Skin epidermis (tissue), 12 donors: ENCODE data around the gene TMEM192.
A peak's percentile ranks its signal among the peaks of the same experiment; 100 is the strongest.
"Not testable (repeated sequence)": the region's sequence is repeated elsewhere in the genome, so short reads cannot be mapped to it uniquely, and the experiment has no call there.

Source experiments
- H3K27ac ChIP-seq, 21 experiments: fragments of 200-600 bp; sonication (generic) in 11 of 21; one replicate each; pipeline ENCODE4 v1.5.0; 2020; ENCODE audit warnings: mild to moderate bottlenecking in 3 of 21, inconsistent platforms in 2 of 21, moderate library complexity in 2 of 21
- H3K4me3 ChIP-seq, 7 experiments: fragments of 200-600 bp; sonication (generic) in 2 of 7; one replicate each; pipeline ENCODE4 v1.5.0; 2020; ENCODE audit warnings: inconsistent platforms in 2 of 7, mild to moderate bottlenecking in 2 of 7, moderate library complexity in 1 of 7

Gene TMEM192

DNA sequence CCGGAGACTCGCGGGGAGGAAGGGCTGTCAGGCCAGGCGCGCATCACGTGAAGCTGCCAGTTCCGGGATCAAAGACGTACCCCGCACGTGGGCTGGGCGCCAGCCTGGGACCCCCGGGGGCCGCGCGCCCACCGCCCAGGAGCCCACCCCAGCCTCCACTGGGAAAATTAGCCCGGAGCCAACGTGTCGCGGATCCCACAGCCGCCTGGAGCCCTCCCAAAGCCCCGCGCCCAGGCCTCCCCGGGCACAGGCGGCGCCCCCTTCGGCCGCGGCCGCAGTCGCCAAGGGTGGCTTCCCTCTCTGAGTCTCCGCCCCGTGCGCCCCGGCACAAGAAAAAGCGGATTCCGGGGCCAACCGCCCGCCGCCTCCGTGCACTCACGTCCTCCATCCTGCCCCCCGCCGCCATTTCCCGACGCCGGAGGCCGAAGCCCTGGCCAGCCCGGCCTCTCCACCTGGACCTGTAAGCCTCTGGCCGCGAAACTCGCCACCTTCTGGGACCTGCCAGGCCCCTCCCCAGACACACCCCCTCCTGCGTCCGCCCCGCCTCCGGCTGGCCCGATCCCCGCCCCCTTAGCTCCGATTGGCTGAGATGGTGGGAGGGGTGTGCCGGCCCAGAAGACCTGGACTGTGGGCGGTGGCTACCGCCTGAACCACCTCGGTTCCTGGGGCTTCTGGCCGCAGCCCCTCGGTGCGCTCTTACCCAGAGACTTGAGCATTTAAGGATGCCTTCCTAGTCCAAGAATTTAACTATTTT is at the start of gene TMEM192:
Gene TMEM192, minus strand, starts transcription at position 493 of the 754 bp plus-strand sequence. Its CDS starts 87 bp downstream, at position 406.
- Histone ChIP-seq H3K27ac (peak within 1 kb of the TSS; percentile 49 to 92 (median 87)), H3K4me3 (peak within 1 kb of the TSS; percentile 68 to 97 (median 87))

DNA sequence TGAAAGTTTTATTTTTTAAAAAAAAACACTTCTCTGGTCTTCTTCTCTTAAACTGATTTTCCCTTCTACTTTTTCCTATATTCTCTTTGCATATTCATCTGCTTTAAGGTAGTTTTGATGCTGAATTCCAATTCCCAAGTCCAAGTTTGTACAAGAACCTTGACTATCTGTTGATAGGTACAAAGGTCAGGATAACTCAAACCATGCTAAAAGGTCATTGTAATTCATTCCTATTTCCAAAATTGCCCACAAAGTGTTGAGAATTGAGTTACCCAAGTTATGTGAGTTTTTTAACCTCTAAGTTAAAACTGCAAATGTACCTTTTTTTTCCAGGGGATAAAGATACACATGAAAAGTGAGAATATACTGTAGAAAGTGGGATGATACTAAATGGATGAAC is 46.1 kb upstream of the TMEM192 start:
- Histone ChIP-seq H3K4me3 (no peak overlapping the region), H3K27ac (no peak overlapping the region)

DNA sequence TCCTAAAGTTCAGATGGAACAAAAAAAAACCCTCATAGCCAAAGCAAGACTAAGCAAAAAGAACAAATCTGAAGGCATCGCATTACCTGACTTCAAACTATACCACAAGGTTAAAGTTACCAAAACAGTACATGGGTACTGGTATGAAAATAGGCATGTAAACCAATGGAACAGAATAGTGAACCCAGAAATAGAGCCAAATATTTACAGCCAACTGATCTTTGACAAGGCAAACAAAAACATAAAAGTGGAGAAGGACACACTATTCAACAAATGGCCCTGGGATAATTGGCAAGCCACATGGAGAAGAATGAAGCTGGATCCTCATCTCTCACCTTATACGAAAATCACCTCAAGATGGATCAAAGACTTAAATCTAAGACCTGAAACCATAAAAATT is 44.2 kb upstream of the TMEM192 start:
- Histone ChIP-seq H3K4me3 (no peak overlapping the region), H3K27ac (no peak overlapping the region)

DNA sequence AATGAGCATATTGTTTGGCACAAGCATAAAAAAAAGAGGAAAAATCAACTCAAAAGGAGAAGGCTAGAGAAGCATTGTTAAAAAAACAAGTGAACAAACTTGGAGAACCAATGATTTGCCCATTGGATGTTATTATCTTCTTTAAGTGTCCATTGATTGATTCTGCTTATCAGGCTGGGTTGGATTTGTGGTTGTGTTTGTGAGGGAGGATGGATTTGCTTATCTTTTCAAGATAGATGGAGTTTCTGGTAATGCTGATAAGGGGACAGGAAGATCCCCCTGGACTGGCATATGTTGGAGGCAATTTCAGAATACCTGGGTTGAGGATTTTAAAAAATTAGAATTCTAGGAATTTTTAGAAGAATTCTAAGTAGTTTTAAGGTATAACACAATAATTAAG is 41.8 kb upstream of the TMEM192 start:
- no peak overlapping the region for H3K27ac ChIP-seq
- no peak overlapping the region for H3K4me3 ChIP-seq

DNA sequence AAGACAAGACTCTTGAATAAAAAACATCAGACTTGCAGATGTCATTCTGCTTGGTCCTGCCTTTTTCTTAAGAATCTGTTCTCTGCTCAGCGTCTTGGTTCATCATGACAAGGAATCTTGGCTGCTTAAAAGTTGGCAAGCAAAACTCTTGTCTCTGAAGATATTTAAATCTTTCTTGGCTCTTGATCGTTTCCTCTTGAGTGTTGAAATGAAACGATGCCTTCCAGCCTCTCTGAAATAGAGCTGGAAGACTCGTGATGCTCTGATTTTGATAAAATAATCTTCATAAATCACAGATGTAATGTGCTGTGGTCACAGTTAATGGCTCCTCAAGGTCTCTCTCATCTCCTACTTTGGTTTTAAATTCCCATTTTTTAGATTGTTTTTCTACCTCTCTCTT is 39.9 kb upstream of the TMEM192 start:
- no peak overlapping the region for H3K27ac ChIP-seq
- H3K4me3 ChIP-seq = no peak overlapping the region

DNA sequence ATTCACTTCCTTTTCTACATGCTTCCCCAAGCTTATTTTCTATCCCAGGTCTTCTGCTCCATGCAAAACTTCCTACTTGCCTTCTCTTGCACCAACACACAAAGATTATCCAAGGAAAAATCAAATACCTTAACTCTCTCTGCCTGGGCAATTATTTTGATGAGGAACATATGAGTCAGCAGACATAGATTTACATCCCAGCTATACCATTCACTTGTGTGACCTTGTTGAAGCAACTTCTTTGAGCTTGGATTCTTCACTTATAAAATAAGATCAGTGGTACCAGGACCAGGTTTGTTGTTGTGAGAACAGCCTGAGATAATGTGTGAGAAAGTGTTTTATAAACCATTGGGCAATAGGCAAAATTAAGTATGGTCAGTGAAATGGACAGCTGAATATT is 39.1 kb upstream of the TMEM192 start:
- H3K4me3 ChIP-seq = no peak overlapping the region
- H3K27ac ChIP-seq = no peak overlapping the region

DNA sequence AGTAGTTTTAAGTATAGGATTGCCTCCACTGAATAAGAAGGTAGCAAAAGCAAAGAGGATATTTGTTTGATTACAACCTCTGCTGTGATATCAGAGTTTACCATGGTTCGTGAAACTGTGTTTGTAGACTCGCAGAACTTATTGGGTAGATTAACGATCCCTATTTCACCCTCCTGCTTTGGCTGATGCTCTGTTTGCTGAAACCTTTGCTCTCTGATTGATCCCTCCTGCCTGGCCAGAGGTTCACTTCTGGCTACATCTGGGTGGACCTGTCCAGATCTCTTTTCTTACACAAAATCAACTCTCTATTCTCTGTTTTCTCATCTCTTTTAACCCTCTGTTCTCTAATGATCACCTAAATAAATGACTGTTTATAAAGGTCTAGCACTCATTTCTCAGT is 37.9 kb upstream of the TMEM192 start:
- Histone ChIP-seq H3K27ac (no peak overlapping the region), H3K4me3 (no peak overlapping the region)

DNA sequence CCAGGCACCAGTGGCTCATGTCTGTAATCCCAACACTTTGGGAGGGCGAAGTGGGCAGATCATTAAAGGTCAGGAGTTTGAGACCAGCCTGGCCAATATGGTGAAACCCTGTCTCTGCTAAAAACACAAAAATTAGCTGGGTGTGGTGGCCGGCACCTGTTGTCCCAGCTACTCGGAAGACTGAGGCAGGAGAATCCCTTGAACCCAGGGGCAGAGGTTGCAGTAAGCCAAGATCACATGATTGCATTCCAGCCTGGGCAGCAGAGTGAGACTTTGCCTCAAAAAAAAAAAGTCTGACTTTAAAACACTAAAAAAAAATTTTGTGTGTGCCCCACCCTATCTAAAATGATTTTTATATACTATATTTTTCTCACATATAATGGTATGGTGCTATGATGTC is 26.2 kb upstream of the TMEM192 start:
- Histone ChIP-seq H3K4me3 (no peak overlapping the region), H3K27ac (no peak overlapping the region)

DNA sequence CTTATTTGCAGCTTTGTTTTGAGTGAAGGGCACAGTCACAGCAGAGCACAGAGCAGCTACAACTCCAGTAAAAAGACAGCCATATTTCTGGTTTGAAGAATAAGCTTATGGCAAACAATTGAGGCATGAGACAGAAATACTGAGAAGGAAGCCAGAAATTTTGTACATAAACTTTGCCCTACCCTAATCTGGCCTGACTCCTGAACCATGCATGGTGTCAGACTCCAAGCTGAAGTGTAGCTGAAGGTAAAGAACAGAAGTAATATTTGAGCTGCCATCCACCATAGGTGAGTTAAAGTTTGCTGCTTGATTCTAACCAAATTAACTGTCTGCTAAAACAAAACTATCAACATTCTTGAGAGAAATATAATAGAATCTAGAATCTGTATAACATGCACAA is 24.5 kb upstream of the TMEM192 start:
- H3K27ac ChIP-seq = no peak overlapping the region

DNA sequence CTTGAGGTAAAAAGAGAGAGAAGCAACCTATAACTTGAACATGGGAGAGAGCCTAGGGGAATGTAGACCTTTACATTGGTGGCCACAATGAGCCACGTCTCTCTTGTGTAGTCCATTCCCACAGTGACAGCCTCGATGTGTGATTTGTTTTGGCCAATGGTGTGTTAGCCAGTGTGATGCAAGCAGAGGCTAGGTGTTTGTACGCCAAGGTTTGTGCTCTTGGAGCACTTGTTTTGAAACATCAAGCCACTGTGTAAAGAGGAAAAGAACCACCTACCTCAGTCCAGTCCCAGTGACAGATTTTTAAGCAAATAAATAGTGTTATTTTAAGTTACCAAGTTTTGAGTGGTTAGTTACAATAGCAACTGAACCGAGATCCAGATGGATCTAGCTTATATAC is 23.9 kb upstream of the TMEM192 start:
- Histone ChIP-seq H3K4me3 (no peak overlapping the region), H3K27ac (no peak overlapping the region)

More for the DNA sequence above, 24.5 kb upstream of the TMEM192 start:
- H3K4me3 ChIP-seq = no peak overlapping the region

DNA sequence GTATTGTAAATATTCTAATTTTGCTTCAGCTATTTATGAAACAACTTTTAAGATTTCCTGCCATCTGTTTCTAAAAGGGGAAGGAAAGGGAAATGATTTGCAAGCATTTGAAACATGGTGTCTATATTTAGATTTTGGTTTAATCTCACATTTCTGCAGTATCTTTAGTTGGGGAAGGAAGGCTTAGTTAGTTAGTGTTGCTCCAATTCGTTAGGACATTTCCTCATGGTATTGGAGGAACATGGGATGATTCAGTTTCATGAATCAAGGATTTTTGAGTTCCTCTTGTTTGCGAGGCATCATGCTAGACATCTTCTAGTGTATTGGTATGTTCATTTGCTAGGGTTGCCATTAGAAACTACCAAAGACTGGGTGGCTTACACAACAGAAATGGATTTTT is 20.5 kb upstream of the TMEM192 start:
- H3K27ac ChIP-seq = no peak overlapping the region
- no peak overlapping the region for H3K4me3 ChIP-seq

DNA sequence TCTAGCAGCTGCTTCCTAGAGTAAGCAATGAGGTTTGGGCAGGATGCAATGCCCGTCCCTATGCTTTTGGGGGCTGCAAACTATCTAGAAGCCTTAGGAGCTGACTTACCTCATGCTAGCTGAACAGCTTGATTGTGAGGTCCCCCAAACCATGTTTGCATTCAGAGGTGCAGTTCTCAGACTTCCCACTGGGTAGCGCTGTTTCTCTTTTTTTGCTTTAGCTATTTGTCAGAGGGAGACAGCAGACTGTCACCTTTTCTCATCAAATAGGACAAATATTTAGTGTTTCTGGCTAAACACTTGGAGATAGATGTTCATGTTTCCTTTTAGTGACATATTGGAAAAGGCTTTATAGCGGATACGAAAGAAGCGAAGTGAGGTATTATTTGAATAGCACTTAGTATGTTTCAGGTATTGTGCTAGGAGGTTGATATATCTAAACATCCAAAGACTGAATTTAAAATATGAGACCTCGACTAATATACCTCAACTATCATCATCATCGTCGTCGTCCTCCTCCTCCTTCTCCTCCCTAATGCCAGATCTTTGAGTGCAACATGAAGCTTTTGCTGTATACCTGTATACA is 18.7 kb upstream of the TMEM192 start:
- no peak overlapping the region for H3K4me3 ChIP-seq
- no peak overlapping the region for H3K27ac ChIP-seq

DNA sequence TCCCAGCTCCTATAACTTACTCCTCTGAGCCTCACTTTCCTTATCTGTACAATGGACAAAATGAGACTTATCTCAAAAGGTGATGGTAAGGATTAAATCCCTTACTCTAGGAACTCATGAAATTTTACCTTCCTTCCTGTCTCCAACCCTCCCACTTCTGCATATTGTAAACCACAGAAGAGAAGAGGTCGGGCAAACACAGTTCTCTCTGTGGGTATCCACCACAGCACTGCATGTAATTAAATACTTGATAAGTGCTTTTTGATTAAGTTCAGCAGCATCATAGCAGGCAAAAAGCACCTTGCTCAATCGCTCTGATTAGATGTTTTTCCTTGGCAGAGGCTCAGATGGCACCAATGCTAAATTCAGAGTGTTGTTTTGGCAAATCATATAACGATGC is 17.3 kb upstream of the TMEM192 start:
- Histone ChIP-seq H3K27ac (no peak overlapping the region), H3K4me3 (no peak overlapping the region)

DNA sequence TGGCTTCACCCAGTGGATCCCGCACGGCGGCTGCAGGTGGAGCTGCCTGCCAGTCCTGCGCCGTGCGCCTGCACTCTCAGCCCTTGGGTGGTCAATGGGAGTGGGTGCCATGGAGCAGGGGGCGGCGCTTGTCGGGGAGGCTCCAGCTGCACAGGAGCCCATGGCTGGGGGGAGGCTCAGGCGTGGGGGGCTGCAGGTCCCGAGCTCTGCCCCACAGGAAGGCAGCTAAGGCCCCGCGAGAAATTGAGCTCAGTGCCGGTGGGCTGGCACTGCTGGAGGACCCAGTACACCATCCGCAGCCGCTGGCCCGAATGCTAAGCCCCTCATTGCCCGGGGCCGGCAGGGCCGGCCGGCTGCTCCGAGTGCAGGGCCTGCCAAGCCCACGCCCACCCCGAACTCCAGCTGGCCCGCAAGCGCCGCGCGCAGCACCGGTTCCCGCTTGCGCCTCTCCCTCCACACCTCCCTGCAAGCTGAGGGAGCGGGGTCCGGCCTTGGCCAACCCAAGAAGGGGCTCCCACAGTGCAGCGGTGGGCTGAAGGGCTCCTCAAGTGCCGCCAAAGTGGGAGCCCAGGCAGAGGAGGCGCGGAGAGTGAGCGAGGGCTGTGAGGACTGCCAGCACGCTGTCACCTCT is 13.3 kb upstream of the TMEM192 start:
- H3K27ac ChIP-seq, H3K4me3 ChIP-seq: not testable (repeated sequence)

DNA sequence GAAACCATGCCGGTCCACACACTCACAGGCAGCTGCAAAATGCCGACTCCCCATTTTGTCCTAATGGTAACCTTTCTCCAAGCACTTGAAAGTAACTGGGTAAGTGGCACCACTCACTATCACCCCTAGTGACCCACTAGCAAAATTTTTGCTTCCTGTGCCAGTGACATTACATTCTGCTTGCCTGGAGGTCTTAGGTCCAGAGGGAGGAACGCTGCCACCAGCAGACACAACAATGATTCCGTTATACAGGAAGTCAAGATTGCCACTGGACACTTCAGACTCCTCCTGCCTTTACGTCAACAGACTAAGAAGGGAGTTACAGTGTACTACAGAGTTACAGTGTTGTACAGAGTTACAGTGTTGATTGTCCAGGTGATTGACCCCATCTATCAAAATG is 11.8 kb upstream of the TMEM192 start:
- Histone ChIP-seq H3K4me3 (no peak overlapping the region), H3K27ac (no peak overlapping the region)

DNA sequence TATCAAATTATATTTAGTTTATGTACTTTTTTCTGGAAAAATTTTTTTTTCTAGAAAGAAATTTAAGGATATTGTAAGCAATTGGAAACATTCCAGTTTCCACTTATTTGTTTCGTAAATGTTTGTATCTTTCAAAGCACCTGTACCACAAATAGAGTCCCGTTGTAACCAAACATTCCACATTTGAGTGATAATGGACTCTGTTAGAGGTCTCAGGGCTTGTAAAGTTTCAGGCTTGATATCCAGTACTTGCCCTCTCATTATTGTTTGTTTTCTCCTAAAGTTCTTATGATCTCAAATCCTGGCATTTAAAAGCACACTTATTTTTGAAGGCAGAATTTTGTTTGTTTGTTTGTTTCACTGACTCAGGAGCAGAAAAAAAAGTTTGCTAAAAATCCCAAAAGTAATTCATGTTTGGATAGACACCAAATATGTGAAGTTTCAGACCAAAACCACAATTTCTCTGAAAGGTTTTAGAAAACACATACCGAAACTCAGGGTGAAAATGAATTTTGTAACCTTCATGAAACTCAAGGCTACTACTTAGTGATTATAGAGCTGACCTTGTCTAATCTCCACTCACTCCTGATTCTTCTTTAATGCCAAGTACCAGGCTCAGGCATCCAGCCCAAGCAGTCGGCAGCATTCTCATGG is 5.7 kb upstream of the TMEM192 start:
- H3K27ac ChIP-seq = no peak overlapping the region
- H3K4me3 ChIP-seq = no peak overlapping the region

DNA sequence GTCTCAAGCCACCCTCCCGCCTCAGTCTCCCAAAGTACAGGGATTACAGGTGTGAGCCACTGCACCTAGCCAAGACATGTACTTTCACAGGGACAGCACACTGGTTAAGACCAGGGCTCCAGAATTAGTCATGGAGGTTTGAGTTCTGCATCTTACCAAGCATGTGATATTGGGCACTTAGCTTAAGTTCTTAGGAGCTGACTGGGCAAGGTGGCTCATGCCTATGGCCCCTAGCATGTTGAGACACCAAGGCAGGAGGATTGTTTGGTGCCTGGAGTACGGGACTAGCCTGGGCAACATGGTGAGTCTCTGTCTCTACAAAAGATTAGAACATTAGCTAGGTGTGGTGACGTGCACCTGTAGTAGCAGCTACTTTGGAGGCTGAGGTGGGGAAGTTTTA is 2.6 kb upstream of the TMEM192 start:
- Histone ChIP-seq H3K4me3 (no peak overlapping the region), H3K27ac (no peak overlapping the region)

DNA sequence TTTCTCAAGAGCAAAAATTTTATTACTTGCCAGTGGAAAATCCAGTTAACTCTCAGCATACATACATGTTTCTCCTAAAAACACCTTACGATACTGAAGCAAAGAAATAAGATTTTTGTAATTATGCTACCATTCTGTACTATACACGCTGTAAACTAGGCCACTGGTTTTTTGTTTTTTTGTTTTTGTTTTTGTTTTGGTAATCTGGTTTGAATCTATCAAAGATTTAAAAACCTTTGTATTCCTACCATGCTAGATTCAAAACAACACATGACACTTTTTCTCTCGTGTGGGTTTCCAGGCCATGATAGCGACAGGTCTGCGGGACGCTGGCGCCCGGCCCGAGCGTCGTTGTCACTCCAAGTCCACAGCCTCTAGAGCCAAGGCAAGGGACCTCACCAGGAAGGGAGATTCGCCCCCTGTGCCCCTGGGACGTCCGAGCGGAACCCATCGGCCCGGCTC is 723 bp downstream of the TMEM192 start:
- Histone ChIP-seq H3K27ac (peak overlapping the region; percentile 49 to 92 (median 87)), H3K4me3 (peak overlapping the region; percentile 68 to 97 (median 87))

DNA sequence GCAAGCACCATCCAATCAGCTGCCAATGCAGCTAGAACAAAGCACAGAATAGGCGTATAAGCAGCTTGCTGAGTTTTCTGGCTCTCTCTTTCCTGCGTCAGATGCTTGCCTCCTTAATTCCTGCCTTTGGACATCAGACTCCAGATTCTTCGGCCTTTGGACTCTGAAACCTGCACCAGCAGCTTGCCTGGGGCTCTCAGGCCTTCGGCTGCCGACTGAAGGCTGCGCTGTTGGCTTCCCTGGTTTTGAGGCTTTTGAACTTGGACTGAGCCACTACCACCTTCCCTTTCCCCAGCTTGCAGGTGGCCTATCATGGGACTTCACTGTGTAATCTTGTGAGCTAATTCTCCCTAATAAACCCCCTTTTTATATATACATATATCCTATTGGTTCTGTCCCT is 6.1 kb downstream of the TMEM192 start:
- Histone ChIP-seq H3K4me3 (no peak overlapping the region), H3K27ac (no peak overlapping the region)

DNA sequence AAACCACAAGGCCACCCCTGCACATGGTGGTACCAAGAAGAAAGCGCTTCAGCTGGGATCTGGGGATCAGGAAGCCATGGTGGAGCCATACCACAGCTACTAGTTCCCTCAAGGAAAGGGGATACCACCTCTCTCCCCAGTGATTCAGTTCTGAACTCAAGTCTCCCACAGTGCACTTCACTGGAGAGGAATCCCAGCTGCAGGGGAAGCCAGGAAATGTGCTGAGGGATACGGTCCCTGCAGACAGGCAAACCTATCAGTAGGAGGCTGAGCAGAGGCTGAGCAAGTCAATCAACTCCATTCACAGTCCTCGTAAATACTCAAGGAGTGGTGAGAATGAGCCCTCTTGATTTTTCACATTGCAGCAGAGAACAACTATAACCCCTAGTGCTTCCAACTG is 11.0 kb downstream of the TMEM192 start:
- no peak overlapping the region for H3K27ac ChIP-seq
- no peak overlapping the region for H3K4me3 ChIP-seq

DNA sequence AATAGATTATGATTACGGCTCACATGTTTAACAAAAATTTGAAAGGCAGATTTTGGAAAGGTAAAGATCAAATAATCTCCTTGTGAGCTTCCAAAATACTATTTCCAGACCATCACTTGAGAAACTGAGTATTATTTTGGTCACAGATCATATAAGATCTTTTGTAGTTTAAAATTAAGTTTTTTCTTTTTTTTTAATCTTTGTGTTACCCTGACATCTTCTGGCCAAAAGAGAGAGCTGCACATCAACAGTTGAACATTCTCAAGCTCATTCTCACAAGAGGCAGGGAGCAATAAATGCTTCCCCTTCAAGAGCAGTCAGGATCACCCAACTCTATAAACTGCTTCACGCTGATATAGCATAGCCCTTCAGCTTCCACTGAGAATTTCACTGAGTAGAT is 15.9 kb downstream of the TMEM192 start:
- Histone ChIP-seq H3K4me3 (no peak overlapping the region), H3K27ac (no peak overlapping the region)
